ENCODE data around the gene SLC25A38.

The SLC25A38 gene

GRCh38 chr3:39378088-39378487, 5.1 kb upstream of the SLC25A38 start:
- no peak for DNase-seq

GRCh38 chr3:39378957-39379777, 4.0 kb upstream of the SLC25A38 start:
- DNase-seq = no peak

GRCh38 chr3:39379778-39380155, 3.4 kb upstream of the SLC25A38 start:
- no peak for DNase-seq

GRCh38 chr3:39381432-39381831, 1.7 kb upstream of the SLC25A38 start:
- no peak for DNase-seq

GRCh38 chr3:39383881-39384664, 903 bp downstream of the SLC25A38 start:
- DNase-seq = no peak

- no peak for DNase-seq
Measured at GRCh38 chr3:39384665-39385000, 1.5 kb downstream of the SLC25A38 start.

GRCh38 chr3:39385456-39386090, 2.4 kb downstream of the SLC25A38 start:
- no peak for DNase-seq

- no peak for DNase-seq
Measured at GRCh38 chr3:39386318-39386717, 3.1 kb downstream of the SLC25A38 start.

GRCh38 chr3:39387411-39387975, 4.3 kb downstream of the SLC25A38 start:
- DNase-seq = no peak

GRCh38 chr3:39388153-39388552, 5.0 kb downstream of the SLC25A38 start:
- DNase-seq = no peak

GRCh38 chr3:39388741-39389248, 5.6 kb downstream of the SLC25A38 start:
- DNase-seq = no peak

GRCh38 chr3:39390181-39390580, 7.0 kb downstream of the SLC25A38 start:
- DNase-seq = no peak

GRCh38 chr3:39396690-39397089, 13.5 kb downstream of the SLC25A38 start:
- DNase-seq = no peak

- DNase-seq = no peak
Measured at GRCh38 chr3:39398700-39399099, 15.5 kb downstream of the SLC25A38 start.

GRCh38 chr3:39401983-39402382, 18.8 kb downstream of the SLC25A38 start:
- DNase-seq = no peak

- DNase-seq = no peak
Measured at GRCh38 chr3:39404943-39405686, 21.9 kb downstream of the SLC25A38 start.

- DNase-seq = no peak
Measured at GRCh38 chr3:39405687-39406367, 22.7 kb downstream of the SLC25A38 start.

- DNase-seq = peak; percentile 78 to 90
Measured at GRCh38 chr3:39406368-39407258, 23.4 kb downstream of the SLC25A38 start, which contains the start of gene RPSA. Gene RPSA, plus strand, starts transcription at chr3:39406720. Its CDS starts 934 bp downstream, at chr3:39407654.

- no peak for DNase-seq
Measured at GRCh38 chr3:39407259-39407629, 24.1 kb downstream of the SLC25A38 start.

GRCh38 chr3:39407773-39408492, 24.8 kb downstream of the SLC25A38 start:
- DNase-seq = no peak

Data from NCI-H446 (cell line).